K562 (cell line): Measurements from ENCODE around the gene FASTKD3. TPM values are rescaled to one million over a fixed set of nuclear protein-coding genes. Genes with fewer than 3 reads are reported as not detected.

Source experiments
- ATAC-seq: fragments of 200-7000 bp; cut with Tn5 transposase; 3 replicates; pipeline ENCODE4 v1.9.1; 2020; ENCODE audit warnings: moderate library complexity
- BruUV-seq: library from RNA; stranded (reverse); fragments of 400-500 nt; replicated peaks from 2 replicates; lab custom pipeline; 2021; lab: Mats Ljungman, UMichigan
- CTCF ChIA-PET: fragments of 300-600 bp; formaldehyde crosslinking; extraction: SDS; loops from one replicate; lab custom pipeline; 2021; ENCODE audit warnings: low intra/inter-chr PET ratio; lab: Yijun Ruan, JAX
- POLR2A ChIA-PET: fragments of 300-600, 350-650 bp; sonication (Branson Sonifier 250); formaldehyde crosslinking; extraction: SDS; loops from one replicate; lab custom pipeline; 2021; ENCODE audit warnings: antibody characterized with exemption, inconsistent platforms; lab: Yijun Ruan, JAX
- DNase-seq, 4 experiments: peaks; one replicate each; pipeline versions ENCODE4 v3.0.0 to v3.0.0-alpha.2; 2011 to 2018; ENCODE audit warnings: low spot score in 3 of 4, mixed read lengths in 3 of 4; ENCODE audit errors: extremely low read depth in 1 of 4
- FAIRE-seq: peaks from 2 replicates; lab custom pipeline; 2011; peaks lifted over from hg19 to GRCh38; lab: Jason Lieb, UNC
- H2AFZ ChIP-seq: 2 replicates; pipeline ENCODE4 v1.6.0; 2011; ENCODE audit warnings: low read depth, low read length, control low read depth, inconsistent platforms
- H3K27ac ChIP-seq: fragments of 200-600 bp; 3 replicates; pipeline ENCODE4 v1.8.0; 2011; ENCODE audit warnings: low read depth, mild to moderate bottlenecking, control low read depth, inconsistent platforms, low read length, moderate library complexity, mixed read lengths; ENCODE audit errors: extremely low read depth
- H3K27me3 ChIP-seq, 2 experiments: fragments of 300-600 bp in 1 of 2; 2 replicates in 1 of 2; 3 replicates in 1 of 2; pipeline versions ENCODE4 v1.6.0 to v1.8.0; 2011; ENCODE audit warnings: inconsistent platforms in 2 of 2, low read length in 2 of 2, mild to moderate bottlenecking in 1 of 2, mixed read lengths in 1 of 2, moderate library complexity in 1 of 2; ENCODE audit not compliant: control insufficient read depth in 2 of 2, insufficient read depth in 2 of 2
- H3K36me3 ChIP-seq: fragments of 300-600 bp; 3 replicates; pipeline ENCODE4 v1.8.0; 2011; ENCODE audit warnings: mild to moderate bottlenecking, low read length, inconsistent platforms; ENCODE audit not compliant: control insufficient read depth, insufficient read depth
- H3K4me1 ChIP-seq, 2 experiments: fragments of 200-600 bp in 1 of 2; replicated peaks in 1 of 2; 2 replicates in 1 of 2; 3 replicates in 1 of 2; pipeline versions ENCODE4 v1.5.1 to v1.8.0; 2011; ENCODE audit warnings: inconsistent platforms in 2 of 2, low read length in 2 of 2, mild to moderate bottlenecking in 1 of 2, mixed read lengths in 1 of 2, moderate library complexity in 1 of 2; ENCODE audit not compliant: control insufficient read depth in 2 of 2, insufficient read depth in 2 of 2
- H3K4me2 ChIP-seq: 2 replicates; pipeline ENCODE4 v1.6.1; 2011; ENCODE audit warnings: low read length, control low read depth, inconsistent platforms, mixed read lengths; ENCODE audit not compliant: insufficient read depth
- H3K4me3 ChIP-seq: fragments of 200-600 bp; sonication (generic), shearing (Covaris generic); 2 replicates; pipeline ENCODE4 v1.5.1; 2016; ENCODE audit warnings: control low read depth, inconsistent platforms
- H3K79me2 ChIP-seq: fragments of 200-600 bp; 3 replicates; pipeline ENCODE4 v1.8.0; 2011; ENCODE audit warnings: low read length, inconsistent platforms; ENCODE audit not compliant: control insufficient read depth, insufficient read depth
- H3K9ac ChIP-seq, 2 experiments: 2 replicates each; pipeline versions ENCODE4 v1.6.0 to v1.6.1; 2011; ENCODE audit warnings: low read depth in 2 of 2, low read length in 2 of 2, control low read depth in 1 of 2, inconsistent platforms in 1 of 2, mild to moderate bottlenecking in 1 of 2, mixed read lengths in 1 of 2; ENCODE audit not compliant: insufficient read depth in 1 of 2
- H3K9me1 ChIP-seq: one replicate; pipeline ENCODE4 v1.6.0; 2011; ENCODE audit warnings: inconsistent platforms, mild to moderate bottlenecking, low read length, moderate library complexity; ENCODE audit not compliant: control insufficient read depth, insufficient read depth
- H3K9me3 ChIP-seq: replicated peaks from 2 replicates; pipeline ENCODE4 v1.5.1; 2011; ENCODE audit warnings: low read depth, low read length, inconsistent platforms; ENCODE audit not compliant: control insufficient read depth, insufficient read depth
- H4K20me1 ChIP-seq: replicated peaks from 2 replicates; pipeline ENCODE4 v1.6.1; 2011; ENCODE audit warnings: low read length, inconsistent platforms, mixed read lengths; ENCODE audit not compliant: control insufficient read depth, insufficient read depth
- ARID4B ChIP-seq: sonication (generic); formaldehyde crosslinking; IDR thresholded peaks from 2 replicates; pipeline ENCODE4 v1.8.0; 2022; ENCODE audit warnings: mild to moderate bottlenecking, missing genetic modification reagents
- BRF1 ChIP-seq: IDR thresholded peaks from 3 replicates; pipeline ENCODE4 v1.6.1; 2011; ENCODE audit warnings: borderline replicate concordance, mild to moderate bottlenecking; ENCODE audit not compliant: insufficient read length; ENCODE audit errors: extremely low read depth
- CREB3L1 ChIP-seq: fragments of 450-650 bp; IDR thresholded peaks from 2 replicates; pipeline ENCODE4 v1.6.1; 2014; ENCODE audit warnings: low read depth, mild to moderate bottlenecking, moderate library complexity, borderline replicate concordance
- JUNB ChIP-seq: fragments of 450-650 bp; formaldehyde crosslinking; conservative IDR thresholded peaks from 2 replicates; pipeline ENCODE4 v1.4.0; 2020; ENCODE audit warnings: mild to moderate bottlenecking
- PPARD ChIP-seq: fragments of 250-450 bp; sonication (Bioruptor Pico); IDR thresholded peaks from 2 replicates; pipeline ENCODE4 v1.8.0; 2022; ENCODE audit warnings: inconsistent platforms, mild to moderate bottlenecking, moderate library complexity
- STAT5B ChIP-seq: fragments of 250-450 bp; sonication (Bioruptor Pico); IDR thresholded peaks from 2 replicates; pipeline ENCODE4 v1.8.0; 2021; ENCODE audit warnings: mild to moderate bottlenecking, inconsistent platforms
- TFAP4 ChIP-seq: sonication (generic); formaldehyde crosslinking; IDR thresholded peaks from 2 replicates; pipeline ENCODE4 v1.8.0; 2022; ENCODE audit warnings: missing genetic modification reagents, mild to moderate bottlenecking, moderate library complexity, borderline replicate concordance
- THAP7 ChIP-seq: fragments of 250-450 bp; sonication (Bioruptor Pico); IDR thresholded peaks from 2 replicates; pipeline ENCODE4 v1.5.0; 2021
- TRIM24 ChIP-seq, 2 experiments: fragments of 450-650 bp; IDR thresholded peaks; 2 replicates each; pipeline ENCODE4 v1.6.1; 2016
- UBTF ChIP-seq, 2 experiments: IDR thresholded peaks; 2 replicates each; pipeline ENCODE4 v1.6.1; 2012; ENCODE audit warnings: improper control_type of control experiment in 2 of 2, low read depth in 2 of 2, low read length in 2 of 2, borderline replicate concordance in 1 of 2
- ZBTB9 ChIP-seq: fragments of 450-650 bp; formaldehyde crosslinking; IDR thresholded peaks from 2 replicates; pipeline ENCODE4 v1.4.0; 2020; ENCODE audit warnings: mild to moderate bottlenecking, moderate library complexity
- WGBS: fragments of 100-300 bp; shearing (Covaris generic); methylation state at CpG from one replicate; pipeline ENCODE4 v1.1.6; 2016; ENCODE audit warnings: low coverage, mixed read lengths; ENCODE audit not compliant: insufficient coverage; ENCODE audit errors: missing lambda C conversion rate; 5-methylcytosine and 5-hydroxymethylcytosine counted together
- in situ Hi-C: fragments of 300-500 bp; cut with MboI; formaldehyde crosslinking; loops from 4 replicates; pipeline ENCODE4 v1.15.0; 2018; ENCODE audit warnings: inconsistent platforms, mixed read lengths
- intact Hi-C: fragments of 100-400 bp; cut with micrococcal nuclease; formaldehyde crosslinking; loops from 2 replicates; pipeline ENCODE4 v1.14.2; 2022
- polyA plus RNA-seq, 8 experiments: library from polyadenylated mRNA; depleted of rRNA in 4 of 8; stranded (reverse) in 5 of 8; unstranded in 3 of 8; fragments of >200 nt; fragmentation: Nextera tagmentation in 2 of 8; fragmentation: Illumina TruSeq in 1 of 8; extraction: Ambion mirVana in 2 of 8; extraction: Trizol in 1 of 8; gene quantifications; 2 replicates each; pipeline versions ENCODE4 v1.2.1 to v1.2.3, GENCODE V29; 2011 to 2014; ENCODE audit warnings: inconsistent platforms in 1 of 8, missing spikeins in 1 of 8
- total RNA-seq, 7 experiments: library from RNA; depleted of rRNA in 6 of 7; stranded (reverse); fragments of >200 nt in 6 of 7; fragmentation: Illumina TruSeq in 2 of 7; extraction: Trizol in 2 of 7; gene quantifications; 2 replicates each; pipeline versions ENCODE4 v1.2.1 to v1.2.3, GENCODE V29; 2011 to 2021; ENCODE audit warnings: low replicate concordance in 1 of 7

FASTKD3 gene
- total and polyA plus RNA-seq, 9 of the 15 experiments (the other 6 are each of a cell fraction or from before 2014, with no cell fraction given) = 17.1 to 149 (median 47.5) TPM

- CTCF ChIA-PET = no interaction called here
- DNase-seq = no peak
- TF ChIP-seq ARID4B (CRISPR knock-in tag) = no peak
- no peak for TF ChIP-seq TRIM24 (IDR thresholded peaks at IDR 0.05)
- no peak for TF ChIP-seq ZBTB9 (CRISPR knock-in tag)
- TF ChIP-seq STAT5B = no peak
- TF ChIP-seq BRF1 = no peak
- no peak for TF ChIP-seq THAP7
- no peak for TF ChIP-seq CREB3L1
- TF ChIP-seq JUNB = no peak
- TF ChIP-seq TFAP4 (CRISPR knock-in tag) = no peak
- no peak for TF ChIP-seq UBTF (IDR thresholded peaks at IDR 0.05; ENCODE audit: borderline replicate concordance in 1 of 2, low read depth in 2 of 2, low read length in 2 of 2)
- TF ChIP-seq PPARD (CRISPR knock-in tag) = no peak
These were observed 25.6 kb upstream of the FASTKD3 start for GRCh38 chr5:7894439-7894838.

More at GRCh38 chr5:7894439-7894838, 25.6 kb upstream of the FASTKD3 start:
- Histone ChIP-seq H3K27ac (no peak overlapping the region), H3K9ac (no peak overlapping the region), H3K79me2 (no peaks in the 10 kb centered on the region), H3K36me3 (peaks cover 98% of the 10 kb centered on the region), H3K4me1 (no peaks in the 10 kb centered on the region), H4K20me1 (no peaks in the 10 kb centered on the region), H3K9me3 (no peaks in the 10 kb centered on the region), H3K9me1 (no peaks in the 10 kb centered on the region), H2AFZ (no peak overlapping the region), H3K4me2 (no peak overlapping the region), H3K4me3 (no peak overlapping the region), H3K27me3 (no peaks in the 10 kb centered on the region)
- WGBS = 89% methylated on average over 5 of the region's 5 CpGs
- ATAC-seq (no peak), FAIRE-seq (no peak)
- POLR2A ChIA-PET = no interaction called here
- in situ Hi-C loops (no loop called here), intact Hi-C loops (no loop called here)
- BruUV-seq = no TSS peak
